Heart right ventricle (tissue), 16 donors: ENCODE data around the gene SAPCD2. TPM values are rescaled to one million over a fixed set of nuclear protein-coding genes. Genes with fewer than 3 reads are reported as not detected.
A peak's percentile ranks its signal among the peaks of the same experiment; 100 is the strongest.

Experiments
- ATAC-seq, 8 donors: fragments of 200-7000 bp; cut with Tn5 transposase; one replicate each; pipeline ENCODE4 v1.9.1; 2020; ENCODE audit warnings: mild to moderate bottlenecking in 8 of 8, moderate library complexity in 8 of 8, moderate number of reproducible peaks in 1 of 8
- DNase-seq, 2 donors: peaks; one replicate each; pipeline ENCODE4 v3.0.0-alpha.2; 2020
- H3K27ac ChIP-seq, 10 donors: fragments of 200-600 bp; sonication (generic) in 2 of 10; one replicate each; pipeline versions ENCODE4 v1.5.0 to v1.8.0; 2020 to 2022; ENCODE audit warnings: mild to moderate bottlenecking in 3 of 10
- H3K27me3 ChIP-seq, 7 donors: fragments of 200-600 bp; one replicate each; pipeline ENCODE4 v1.8.0; 2021 to 2022; ENCODE audit warnings: mild to moderate bottlenecking in 2 of 7
- H3K36me3 ChIP-seq, 9 donors: fragments of 200-600 bp; sonication (generic) in 1 of 9; one replicate each; pipeline versions ENCODE4 v1.5.0 to v1.8.0; 2020 to 2022; ENCODE audit warnings: mild to moderate bottlenecking in 2 of 9
- H3K4me1 ChIP-seq, 9 donors: fragments of 200-600 bp; sonication (generic) in 1 of 9; one replicate each; pipeline versions ENCODE4 v1.5.0 to v1.8.0; 2020 to 2022; ENCODE audit warnings: mild to moderate bottlenecking in 4 of 9
- H3K4me3 ChIP-seq, 10 donors: fragments of 200-600 bp; sonication (generic) in 2 of 10; one replicate each; pipeline versions ENCODE4 v1.5.0 to v1.8.0; 2020 to 2022; ENCODE audit warnings: mild to moderate bottlenecking in 7 of 10, moderate library complexity in 2 of 10
- H3K9me3 ChIP-seq, 11 donors: fragments of 200-600 bp in 10 of 11; sonication (generic) in 2 of 11; one replicate each; pipeline versions ENCODE4 v1.5.0 to v1.8.0; 2013 to 2022; ENCODE audit warnings: mild to moderate bottlenecking in 2 of 11, control low read depth in 1 of 11, moderate library complexity in 1 of 11
- CTCF ChIP-seq, 9 donors: fragments of 200-600 bp; sonication (generic) in 2 of 9; IDR thresholded peaks; one replicate each; pipeline versions ENCODE4 v1.5.0 to v1.8.0; 2021 to 2022; ENCODE audit warnings: antibody characterized with exemption in 9 of 9, mild to moderate bottlenecking in 5 of 9, moderate library complexity in 1 of 9
- WGBS, 2 donors: extraction: QIAGEN DNeasy Blood & Tissue Kit; methylation state at CpG; one replicate each; pipeline ENCODE4 v1.1.7; 2013; ENCODE audit warnings: inconsistent platforms in 1 of 2; 5-methylcytosine and 5-hydroxymethylcytosine counted together
- intact Hi-C, 10 donors: fragments of 100-400 bp; cut with DNase I; formaldehyde crosslinking; loops; one replicate each; pipeline versions ENCODE4 v1.11.1 to v1.14.2; 2022
- polyA plus RNA-seq, 2 donors: library from polyadenylated mRNA; stranded (reverse); fragments of 200-250 nt; gene quantifications; one replicate each; pipeline ENCODE4 v1.2.3, GENCODE V29; 2013
- total RNA-seq, 10 donors: library from RNA; stranded (reverse); fragmentation: NEBNext Ultra II Directional in 3 of 10; extraction: Animal tissue kit (Norgen Biotek cat#: 25700) in 3 of 10; gene quantifications; one replicate each; pipeline versions ENCODE4 v1.2.1 to v1.2.4, GENCODE V29; 2021 to 2023
- donor health status: Arrhythmogenic right ventricular cardiomyopathy.
- donor health status: ischemic (EF 13 %, LVEDD 7.1; RV severe dilation, severe dysfunction).
- donor health status: healthy with polysubstance abuse.
- donor health status: DM: no; HTN: yes; CAD: no.
- donor health status: DM: no; HTN: no; CAD: no.
- donor health status: ischemic (EF 25% LVEDD 6.9; RV normal size, moderate dysfunction).
- donor health status: ischemic (EF 25% LVEDD 5.7; RV mildly dilated, moderate dysfunction).
- donor health status: healthy.
- donor health status: DM: yes; HTN: yes; CAD: no.
- donor health status: Ischemic cardiomyopathy.
- donor health status: ischemic (EF 35%, LVEDD 5.7; RV mildly dilated, moderate dysfunction).
- donor health status: nonischemic (EF 11% LVEDD 7.7; RV severe dilation, severe dysfunction).
- donor health status: DM: yes; HTN: yes; CAD: no.
- donor health status: PGD.
- donor health status: ischemic (EF 29% LVEDD 5.4; RV normal size, mild dysfunction).
- donor health status: nonischemic (EF 23%, LVEDD 6.1; RV moderate dilation, normal function).

Gene SAPCD2
- total and polyA plus RNA-seq, 12 donors = 0.06 to 1.1 (median 0.13) TPM; not detected in 1

- H3K36me3 ChIP-seq = peaks cover 0 to 100% (median 35%) of the 10 kb centered on the region in 9 donors
These were observed 26.6 kb upstream of the SAPCD2 start for GRCh38 chr9:137096785-137097546.

GRCh38 chr9:137095664-137096517, 25.5 kb upstream of the SAPCD2 start:
- WGBS, 2 donors = 80 to 86% methylated on average over 30 of the region's 30 CpGs
- H3K4me3 ChIP-seq = peak overlapping the region in 1 of 10 donors; percentile 13
- H3K27ac ChIP-seq = peak overlapping the region in 1 of 10 donors; percentile 72
- ATAC-seq (peak in 1 of 8 donors; percentile 32), DNase-seq (no peak)
- intact Hi-C loops = no loop called here
- H3K9me3 ChIP-seq = no peaks in the 10 kb centered on the region
- no peaks in the 10 kb centered on the region for H3K4me1 ChIP-seq
- H3K27me3 ChIP-seq = no peaks in the 10 kb centered on the region
- peaks cover 0 to 100% (median 28%) of the 10 kb centered on the region in 9 donors for H3K36me3 ChIP-seq
- peak in 1 of 9 donors; percentile 40 for TF ChIP-seq CTCF (IDR thresholded peaks at IDR 0.05)

More at GRCh38 chr9:137096785-137097546, 26.6 kb upstream of the SAPCD2 start:
- intact Hi-C loops = no loop called here
- Histone ChIP-seq H3K9me3 (no peaks in the 10 kb centered on the region), H3K4me3 (peak overlapping the region in 1 of 10 donors; percentile 13), H3K4me1 (no peaks in the 10 kb centered on the region), H3K27me3 (no peaks in the 10 kb centered on the region), H3K27ac (peak overlapping the region in 1 of 10 donors; percentile 37)
- TF ChIP-seq CTCF (IDR thresholded peaks at IDR 0.05) = no peak
- 94 to 95% methylated on average over 31 of the region's 31 CpGs for WGBS, 2 donors
- ATAC-seq = no peak
- DNase-seq = no peak

- no peaks in the 10 kb centered on the region for H3K27me3 ChIP-seq
- no peak overlapping the region for H3K27ac ChIP-seq
- ATAC-seq (no peak), DNase-seq (no peak)
- WGBS, 2 donors = 79 to 82% methylated on average over 11 of the region's 11 CpGs
- H3K9me3 ChIP-seq = no peaks in the 10 kb centered on the region
- no peak for TF ChIP-seq CTCF (IDR thresholded peaks at IDR 0.05)
- H3K4me3 ChIP-seq = no peak overlapping the region
- intact Hi-C loops = no loop called here
- peaks cover 0 to 61% (median 4%) of the 10 kb centered on the region in 9 donors for H3K36me3 ChIP-seq
- H3K4me1 ChIP-seq = peaks cover 6 to 36% (median 24%) of the 10 kb centered on the region in 9 donors
These were observed 19.0 kb upstream of the SAPCD2 start for GRCh38 chr9:137089232-137089947.

- WGBS, 2 donors = 87 to 88% methylated on average over 5 of the region's 5 CpGs
These were observed 17.8 kb upstream of the SAPCD2 start for GRCh38 chr9:137088121-137088520.

More at GRCh38 chr9:137088121-137088520, 17.8 kb upstream of the SAPCD2 start:
- Histone ChIP-seq H3K36me3 (peaks cover 0 to 56% (median 4%) of the 10 kb centered on the region in 9 donors), H3K4me3 (peak overlapping the region in 3 of 10 donors; percentile 82 to 91 (median 89)), H3K27ac (no peak overlapping the region), H3K27me3 (no peaks in the 10 kb centered on the region), H3K9me3 (no peaks in the 10 kb centered on the region), H3K4me1 (peaks cover 6 to 39% (median 24%) of the 10 kb centered on the region in 9 donors)
- ATAC-seq (no peak), DNase-seq (no peak)
- TF ChIP-seq CTCF (IDR thresholded peaks at IDR 0.05) = no peak
- intact Hi-C loops = no loop called here
